Measurements from ENCODE around the gene TEX30.

GRCh38 chr13:102758842-102759241, 14.7 kb downstream of the TEX30 start:
- TF ChIP-seq POLR2AphosphoS5 (IDR thresholded peaks at IDR 0.05; ENCODE audit: low read depth) (no peak), CTCF (IDR thresholded peaks at IDR 0.05; ENCODE audit: insufficient read depth, low read length) (no peak), GABPA (IDR thresholded peaks at IDR 0.05; ENCODE audit: low read depth) (no peak), SPI1 (IDR thresholded peaks at IDR 0.05; ENCODE audit: borderline replicate concordance, low read depth) (no peak), REST (IDR thresholded peaks at IDR 0.05; ENCODE audit: insufficient replicate concordance, low read depth) (no peak)
